ENCODE results near the gene INPP5D. TPM values are rescaled to one million over a fixed set of nuclear protein-coding genes. Genes with fewer than 3 reads are reported as not detected.

Gene INPP5D
- total and polyA plus RNA-seq, 2 of the 8 experiments (the other 6 are each of a cell fraction or from before 2014, with no cell fraction given): 4.5 to 7.1 TPM

GRCh38 chr2:233107831-233108300, 47.7 kb downstream of the INPP5D start:
- ChIA-PET POLR2A (ENCODE audit: partially characterized antibody) (no interaction called here), CTCF (ENCODE audit: partially characterized antibody) (interaction anchor here (3.6 to 6.4 kb wide), 2 partner anchors 10 to 21 kb away, joined by 21 to 33 read pairs; no protein-coding TSS in a partner anchor)
- H2AK5ac ChIP-seq (ENCODE audit: low read depth, low read length): no peak overlapping the region
- no peak overlapping the region; the same call in 1 of the 2 replicates for H3K27ac ChIP-seq (ENCODE audit: low read depth, low read length)
- no peak overlapping the region for H4K91ac ChIP-seq (replicated peaks; ENCODE audit: insufficient read length, low read length)
- H3K4me3 ChIP-seq (ENCODE audit: extremely low read depth in 1 of 4, insufficient read depth in 2 of 4, low read depth in 3 of 4, low read length in 4 of 4): no peak overlapping the region
- no peak overlapping the region for H3K4ac ChIP-seq (replicated peaks; ENCODE audit: insufficient read length, low read depth, low read length)
- H2BK12ac ChIP-seq (ENCODE audit: low read depth, low read length): no peak overlapping the region
- H2AFZ ChIP-seq (ENCODE audit: low read length): no peak overlapping the region
- H2BK5ac ChIP-seq (ENCODE audit: low read depth, low read length): no peak overlapping the region
- H3K56ac ChIP-seq (replicated peaks; ENCODE audit: insufficient read length, low read depth, low read length): no peak overlapping the region
- no peaks in the 10 kb centered on the region for H3K9me3 ChIP-seq (ENCODE audit: insufficient read depth in 2 of 2, low read depth in 1 of 2, low read length in 1 of 2)
- FAIRE-seq (no peak), DNase-seq (ENCODE audit: low read depth in 1 of 2, low spot score in 2 of 2) (no peak)
- no peaks in the 10 kb centered on the region for H3K79me1 ChIP-seq (ENCODE audit: low read depth, low read length)
- 82% methylated on average over 6 of the region's 12 CpGs; no CpG with 5 or more reads in 1 of the 2 experiments for WGBS, 2 experiments (ENCODE audit: extremely low coverage in 1 of 2, insufficient coverage in 1 of 2, insufficient read length in 1 of 2, insufficient replicate concordance in 2 of 2, low coverage in 1 of 2, low lambda C conversion rate in 2 of 2, missing lambda C conversion rate in 1 of 2)
- no peaks in the 10 kb centered on the region; a peak in 1 of 7 replicates for H3K27me3 ChIP-seq (replicated peaks in 1 of 4; ENCODE audit: control insufficient read depth in 3 of 4, extremely low read depth in 1 of 4, insufficient read depth in 3 of 4, low read length in 3 of 4)
- H3K4me2 ChIP-seq (ENCODE audit: insufficient read depth in 1 of 2, low read depth in 2 of 2, low read length in 2 of 2): no peak overlapping the region
- H3K23me2 ChIP-seq (ENCODE audit: low read depth, low read length): no peaks in the 10 kb centered on the region
- no peak overlapping the region for H3K14ac ChIP-seq (ENCODE audit: insufficient read length)
- H2BK120ac ChIP-seq (replicated peaks; ENCODE audit: low read depth, low read length): no peak overlapping the region
- no peak overlapping the region for H4K5ac ChIP-seq (ENCODE audit: insufficient read length, low read depth, low read length)
- H4K20me1 ChIP-seq (replicated peaks in 1 of 2; ENCODE audit: control insufficient read depth in 1 of 2, insufficient read depth in 2 of 2, low read length in 2 of 2): no peaks in the 10 kb centered on the region
- no peak overlapping the region for H3K18ac ChIP-seq (ENCODE audit: extremely low read depth, low read length)
- H4K8ac ChIP-seq (ENCODE audit: extremely low read depth, insufficient read depth, low read length): no peak overlapping the region
- no peak overlapping the region for H2BK20ac ChIP-seq (ENCODE audit: low read length)
- H3K4me1 ChIP-seq (replicated peaks in 1 of 4; ENCODE audit: control insufficient read depth in 3 of 4, insufficient read depth in 4 of 4, low read length in 3 of 4): no peaks in the 10 kb centered on the region
- no peaks in the 10 kb centered on the region for H3K79me2 ChIP-seq (ENCODE audit: control insufficient read depth in 1 of 2, insufficient read depth in 2 of 2, low read length in 2 of 2)
- H3K23ac ChIP-seq (ENCODE audit: insufficient read length): no peak overlapping the region
- H3K36me3 ChIP-seq (ENCODE audit: control insufficient read depth in 2 of 4, insufficient read depth in 4 of 4, low read length in 3 of 4): no peaks in the 10 kb centered on the region
- H2BK15ac ChIP-seq (ENCODE audit: low read length): no peak overlapping the region
- H3K9ac ChIP-seq (replicated peaks in 1 of 4; ENCODE audit: extremely low read depth in 1 of 4, low read depth in 3 of 4, low read length in 3 of 4): no peak overlapping the region
- TF ChIP-seq EP300 (IDR thresholded peaks at IDR 0.05; ENCODE audit: borderline replicate concordance in 1 of 2, low read depth in 2 of 2, low read length in 2 of 2) (no peak), SP1 (IDR thresholded peaks at IDR 0.05; ENCODE audit: low read depth, low read length) (no peak), MAX (IDR thresholded peaks at IDR 0.05) (no peak), RFX5 (IDR thresholded peaks at IDR 0.05; ENCODE audit: borderline replicate concordance, low read depth, low read length) (no peak), MAFK (IDR thresholded peaks at IDR 0.05; ENCODE audit: low read depth, low read length) (no peak), SRF (IDR thresholded peaks at IDR 0.05; ENCODE audit: low read depth, low read length) (no peak), JUN (IDR thresholded peaks at IDR 0.05; ENCODE audit: low read depth, low read length) (no peak), ASH2L (IDR thresholded peaks at IDR 0.05; ENCODE audit: low read length) (no peak), CTBP2 (IDR thresholded peaks at IDR 0.05; ENCODE audit: borderline replicate concordance, insufficient read depth, insufficient read length, low read length) (no peak), CEBPB (IDR thresholded peaks at IDR 0.05; ENCODE audit: low read depth, low read length) (no peak), RNF2 (IDR thresholded peaks at IDR 0.05; ENCODE audit: borderline replicate concordance, low read depth, low read length, missing control alignments, poor library complexity, severe bottlenecking) (no peak), ATF2 (IDR thresholded peaks at IDR 0.05; ENCODE audit: low read length) (no peak)

Measured in H1 (cell line).